NCI-H2107 treated with DMSO at 0.1 percent for 48 hours (cell line): ENCODE measurements around the gene TSC22D3.

Experiments
- DNase-seq: peaks from one replicate; lab custom pipeline; 2025; ENCODE audit not compliant: unreplicated experiment; lab: John Stamatoyannopoulos, UW

TSC22D3 gene

GRCh38 chrX:107730991-107731766 lies 44.4 kb downstream of the TSC22D3 start:
- no peak for DNase-seq

DNA sequence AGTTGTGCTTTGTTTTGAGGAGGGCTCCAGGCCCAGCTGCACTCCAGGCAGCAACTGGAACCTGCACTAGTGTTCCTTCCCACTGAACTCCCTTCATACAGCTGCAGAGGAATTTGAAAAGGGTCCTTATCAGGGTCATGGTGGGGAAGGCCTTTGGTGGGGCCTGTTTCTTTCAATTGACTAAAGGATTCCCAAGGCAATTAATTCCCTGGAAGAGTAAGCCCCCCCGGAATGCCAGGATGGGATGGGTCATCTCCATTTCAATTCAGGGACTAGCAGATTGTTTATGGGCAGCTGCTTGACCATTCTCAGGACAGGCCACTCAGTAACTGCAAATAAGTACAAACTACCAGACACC lies 45.3 kb downstream of the TSC22D3 start:
- no peak for DNase-seq

DNA sequence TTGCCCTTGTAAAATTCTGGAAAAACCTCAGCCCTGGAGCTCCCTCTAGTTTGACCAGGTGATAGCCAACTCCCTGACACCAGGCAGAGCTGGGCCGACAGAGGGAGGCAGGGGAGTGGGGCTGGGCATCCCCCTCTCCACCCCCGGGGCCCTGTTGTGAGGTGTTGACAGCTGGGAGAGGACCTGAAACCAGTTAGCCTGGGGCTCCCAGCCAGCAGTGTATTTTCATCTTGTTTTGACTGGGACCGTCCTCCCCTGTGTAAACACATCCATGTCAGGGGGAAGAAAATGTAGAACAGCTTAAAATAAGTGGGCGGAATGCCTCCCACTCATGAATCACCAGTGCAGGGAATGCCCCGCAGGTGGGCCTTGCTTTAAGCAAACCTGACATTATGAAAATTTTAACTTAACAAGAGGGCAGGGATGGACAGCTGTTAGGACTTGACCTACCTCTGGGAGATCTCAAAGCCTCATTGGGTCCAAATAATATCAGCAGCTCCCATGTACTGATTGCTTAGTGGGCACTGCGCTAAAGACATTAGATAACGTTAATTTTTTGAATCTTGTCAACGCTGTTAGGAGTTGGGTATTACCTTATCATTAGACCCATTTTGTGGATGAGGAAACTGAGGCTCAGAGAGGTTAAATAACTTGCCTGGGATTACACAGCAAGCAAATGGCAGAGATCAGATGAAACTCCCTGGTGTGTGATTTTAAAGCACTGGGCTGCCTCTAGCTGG lies 45.9 kb downstream of the TSC22D3 start:
- no peak for DNase-seq

DNA sequence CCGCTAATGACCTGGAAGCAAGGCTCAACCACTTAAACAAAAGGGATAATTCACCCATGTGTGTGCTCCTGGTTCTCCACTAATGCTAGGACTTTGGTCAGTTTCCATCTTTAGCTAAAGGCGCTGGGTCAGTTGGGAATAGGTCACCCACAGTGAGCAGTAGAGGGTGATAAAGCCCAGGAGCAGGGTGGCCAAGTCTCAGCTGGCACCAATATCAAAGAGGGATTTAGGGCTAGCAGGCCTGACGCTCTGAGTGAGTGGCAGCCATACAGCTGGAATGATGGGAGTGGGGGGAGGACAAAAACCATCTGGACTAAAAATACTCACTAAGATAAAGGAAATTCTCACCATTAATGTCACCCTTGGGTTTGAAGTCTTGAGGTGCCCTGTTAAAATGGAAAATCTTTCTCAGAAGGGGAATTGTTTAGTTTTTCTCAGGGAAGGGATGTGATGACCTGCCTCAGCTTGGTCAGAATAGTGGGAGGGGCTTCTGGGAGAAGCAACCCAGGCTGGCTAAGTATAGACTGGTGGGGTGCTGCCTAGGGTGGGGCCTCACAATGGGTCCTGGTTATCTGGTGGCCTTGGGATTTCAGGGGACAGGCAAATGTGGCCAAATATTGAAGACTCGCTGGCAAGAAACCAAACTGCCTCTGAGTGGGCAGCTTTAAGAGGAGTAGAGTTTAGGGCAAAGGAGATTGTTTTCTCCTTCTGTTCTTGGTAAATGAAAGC lies 47.1 kb downstream of the TSC22D3 start:
- DNase-seq = no peak

- no peak for DNase-seq
Observed at GRCh38 chrX:107726816-107727534, 48.6 kb downstream of the TSC22D3 start.

GRCh38 chrX:107725761-107726555 lies 49.6 kb downstream of the TSC22D3 start:
- DNase-seq = no peak

- DNase-seq = no peak
Observed at GRCh38 chrX:107724653-107725052, 50.9 kb downstream of the TSC22D3 start.

GRCh38 chrX:107723511-107723910 lies 52.1 kb downstream of the TSC22D3 start:
- DNase-seq = no peak

- DNase-seq = no peak
Observed at GRCh38 chrX:107721966-107722707, 53.5 kb downstream of the TSC22D3 start.

GRCh38 chrX:107721318-107721717 lies 54.3 kb downstream of the TSC22D3 start:
- no peak for DNase-seq

DNA sequence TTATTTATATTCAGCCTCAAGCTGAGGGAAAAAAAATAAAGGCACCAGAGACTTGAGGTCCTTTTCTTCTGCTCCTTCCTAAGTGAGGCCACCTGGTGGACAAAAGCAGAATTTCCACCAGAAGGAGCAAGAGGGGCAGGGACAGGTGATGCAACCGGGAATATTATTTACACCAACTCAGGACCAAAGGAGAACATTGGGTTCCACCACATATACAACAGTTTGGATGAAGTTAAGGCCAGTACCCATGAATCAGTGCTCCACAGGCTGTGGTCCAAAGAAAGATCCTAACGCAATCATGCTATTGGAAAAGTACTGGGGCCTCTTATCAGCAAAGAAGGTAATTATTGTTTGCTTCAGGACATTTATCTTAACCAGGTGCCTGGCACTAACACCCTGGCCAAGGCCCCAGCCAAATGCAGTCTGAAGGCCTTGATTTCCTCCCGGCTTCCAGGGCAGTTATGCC lies 57.4 kb downstream of the TSC22D3 start:
- peak; percentile 53 for DNase-seq

DNA sequence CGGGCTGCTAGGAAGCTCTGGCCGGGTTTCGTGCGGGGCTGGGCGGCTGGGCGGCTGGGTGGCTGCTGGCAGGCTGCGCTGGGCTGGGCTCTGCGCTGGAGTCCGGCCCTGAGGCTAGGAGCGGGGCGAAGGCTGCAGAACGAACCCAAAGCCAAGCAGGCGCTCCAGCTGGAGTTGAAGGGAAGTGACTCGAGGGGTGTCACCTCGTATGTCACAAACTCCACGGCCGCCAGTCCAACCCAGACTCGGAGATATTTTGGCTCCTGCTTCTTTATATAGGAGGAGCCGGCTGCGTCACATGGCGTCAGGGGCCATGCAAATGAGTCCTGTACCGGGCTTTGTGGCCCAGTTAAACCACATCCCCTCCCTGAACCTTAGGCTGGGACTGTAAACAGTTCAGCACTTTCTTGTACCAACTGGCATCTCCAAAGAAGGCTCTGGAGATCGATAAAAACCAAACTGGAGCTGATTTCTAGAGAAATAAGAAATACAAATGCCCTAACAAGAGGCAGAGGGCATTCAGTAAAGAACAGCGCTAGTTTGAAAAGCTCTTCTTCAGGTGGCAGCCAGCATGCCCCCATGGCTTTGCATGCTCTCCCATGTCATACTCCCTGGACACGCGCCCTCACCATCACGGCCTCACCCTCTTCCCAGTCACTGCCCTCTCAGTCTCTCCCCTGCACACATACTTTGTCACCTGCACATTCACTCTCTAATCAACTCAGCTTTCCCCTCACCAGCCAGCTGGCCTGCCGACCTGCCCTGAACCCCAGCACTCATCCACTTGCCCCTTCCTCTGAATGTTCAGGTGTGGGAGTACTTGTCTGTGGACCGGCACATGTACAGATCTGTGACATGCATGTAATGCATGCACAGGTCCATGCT lies 58.5 kb downstream of the TSC22D3 start:
- DNase-seq = peak; percentile 25

DNA sequence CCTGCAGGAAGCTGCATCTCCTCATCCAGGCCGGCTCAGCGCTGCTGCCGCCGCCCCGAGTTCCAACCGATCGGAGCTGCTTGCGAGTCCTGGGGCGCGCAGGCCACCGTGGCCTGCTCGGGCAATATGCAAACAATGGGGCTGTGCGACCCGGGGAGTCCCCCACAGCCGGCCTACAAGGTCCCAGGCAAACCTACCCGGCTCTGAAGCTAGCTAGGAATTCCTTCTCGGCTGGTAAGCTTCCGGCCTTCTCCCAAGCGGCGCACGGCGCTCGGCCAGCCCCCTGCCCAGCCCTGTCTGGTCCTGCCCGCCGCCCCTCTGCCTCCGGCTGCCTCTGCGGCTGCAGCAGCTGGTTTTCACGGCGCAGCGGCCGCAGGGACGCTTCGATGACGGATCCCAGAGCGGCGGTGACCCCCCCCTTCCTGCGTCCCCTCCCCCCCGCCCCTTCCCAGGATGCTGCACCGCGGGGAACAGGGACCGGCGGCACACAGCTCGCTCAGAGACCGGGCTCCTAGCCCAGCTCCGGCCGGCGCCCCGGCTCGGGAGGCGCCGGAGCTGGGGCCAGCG lies 59.4 kb downstream of the TSC22D3 start:
- DNase-seq = no peak

- DNase-seq = no peak
Observed at GRCh38 chrX:107715331-107716117, 60.1 kb downstream of the TSC22D3 start.

- no peak for DNase-seq
Observed at GRCh38 chrX:107714206-107714891, 61.2 kb downstream of the TSC22D3 start.

GRCh38 chrX:107713543-107714205 lies 61.9 kb downstream of the TSC22D3 start:
- no peak for DNase-seq

GRCh38 chrX:107713203-107713542 lies 62.4 kb downstream of the TSC22D3 start:
- DNase-seq = no peak
